Thymus (tissue), 11 donors: ENCODE measurements around the gene BICD1. TPM values are rescaled to one million over a fixed set of nuclear protein-coding genes. Genes with fewer than 3 reads are reported as not detected.

Source experiments
- DNase-seq, 9 donors: peaks; one replicate each; pipeline ENCODE4 v3.0.0-alpha.2; 2013; ENCODE audit warnings: low spot score in 9 of 9, low read depth in 6 of 9, missing footprints in 1 of 9
- H3K27ac ChIP-seq, 2 donors: one replicate each; pipeline ENCODE4 v1.5.1; 2013; ENCODE audit warnings: control low read depth in 1 of 2, low read depth in 1 of 2, low read length in 1 of 2, mild to moderate bottlenecking in 1 of 2, moderate library complexity in 1 of 2
- H3K27me3 ChIP-seq, 2 donors: one replicate each; pipeline ENCODE4 v1.5.1; 2013; ENCODE audit warnings: low read length in 1 of 2; ENCODE audit not compliant: control insufficient read depth in 2 of 2, insufficient read depth in 1 of 2
- H3K36me3 ChIP-seq, 2 donors: one replicate each; pipeline ENCODE4 v1.5.1; 2013; ENCODE audit warnings: low read length in 1 of 2, mild to moderate bottlenecking in 1 of 2, moderate library complexity in 1 of 2; ENCODE audit not compliant: control insufficient read depth in 2 of 2, insufficient read depth in 2 of 2
- H3K4me1 ChIP-seq, 2 donors: one replicate each; pipeline ENCODE4 v1.5.1; 2013; ENCODE audit warnings: low read length in 2 of 2; ENCODE audit not compliant: control insufficient read depth in 2 of 2, insufficient read depth in 2 of 2
- H3K4me3 ChIP-seq, 2 donors: one replicate each; pipeline ENCODE4 v1.5.1; 2013; ENCODE audit warnings: low read length in 2 of 2, control low read depth in 1 of 2, mild to moderate bottlenecking in 1 of 2
- H3K9me3 ChIP-seq, 2 donors: one replicate each; pipeline ENCODE4 v1.5.1; 2013; ENCODE audit warnings: low read length in 1 of 2, mild to moderate bottlenecking in 1 of 2; ENCODE audit not compliant: control insufficient read depth in 2 of 2, insufficient read depth in 1 of 2
- WGBS: extraction: QIAGEN DNeasy Blood & Tissue Kit; methylation state at CpG from one replicate; pipeline ENCODE4 v1.1.7; 2013; 5-methylcytosine and 5-hydroxymethylcytosine counted together
- polyA plus RNA-seq: library from polyadenylated mRNA; stranded (reverse); fragments of 200-250 nt; gene quantifications from one replicate; pipeline ENCODE4 v1.2.3, GENCODE V29; 2013
- total RNA-seq: library from RNA; stranded (reverse); fragments of 120-200 nt; gene quantifications from one replicate; pipeline ENCODE4 v1.2.4, GENCODE V29; 2013
- donor health status: healthy.

The BICD1 gene
- total and polyA plus RNA-seq, 2 donors, result 5.5 to 12.1 TPM

GRCh38 chr12:32201976-32202375, 95.3 kb downstream of the BICD1 start:
- 91% methylated on average over 1 of the region's 1 CpG for WGBS
- H3K4me3 ChIP-seq, result no peak overlapping the region
- no peak overlapping the region for H3K27ac ChIP-seq
- H3K27me3 ChIP-seq, result no peaks in the 10 kb centered on the region
- H3K4me1 ChIP-seq, result no peaks in the 10 kb centered on the region
- peaks cover 1 to 4% of the 10 kb centered on the region in 2 donors for H3K9me3 ChIP-seq
- H3K36me3 ChIP-seq, result no peaks in the 10 kb centered on the region
- no peak for DNase-seq

- Histone ChIP-seq H3K27me3 (no peaks in the 10 kb centered on the region), H3K4me3 (no peak overlapping the region), H3K36me3 (no peaks in the 10 kb centered on the region), H3K9me3 (no peaks in the 10 kb centered on the region), H3K27ac (no peak overlapping the region), H3K4me1 (no peaks in the 10 kb centered on the region)
- DNase-seq, result no peak
- WGBS, result over 99% methylated on average over 3 of the region's 3 CpGs
Measured at GRCh38 chr12:32205731-32206130, 99.1 kb downstream of the BICD1 start.

GRCh38 chr12:32208355-32208754, 101.7 kb downstream of the BICD1 start:
- DNase-seq, result no peak
- 96% methylated on average over 2 of the region's 2 CpGs for WGBS
- Histone ChIP-seq H3K4me3 (no peak overlapping the region), H3K4me1 (no peaks in the 10 kb centered on the region), H3K9me3 (no peaks in the 10 kb centered on the region), H3K27ac (no peak overlapping the region), H3K36me3 (no peaks in the 10 kb centered on the region), H3K27me3 (no peaks in the 10 kb centered on the region)

- Histone ChIP-seq H3K4me1 (no peaks in the 10 kb centered on the region), H3K9me3 (no peaks in the 10 kb centered on the region), H3K27me3 (no peaks in the 10 kb centered on the region), H3K27ac (no peak overlapping the region), H3K4me3 (no peak overlapping the region), H3K36me3 (peaks cover 3% of the 10 kb centered on the region in 2 donors)
- 95% methylated on average over 2 of the region's 2 CpGs for WGBS
- DNase-seq, result no peak
Measured at GRCh38 chr12:32211066-32211899, 104.6 kb downstream of the BICD1 start.

- WGBS, result 96% methylated on average over 2 of the region's 2 CpGs
- Histone ChIP-seq H3K9me3 (no peaks in the 10 kb centered on the region), H3K4me3 (no peak overlapping the region), H3K36me3 (peaks cover 7 to 9% of the 10 kb centered on the region in 2 donors), H3K4me1 (no peaks in the 10 kb centered on the region), H3K27me3 (no peaks in the 10 kb centered on the region), H3K27ac (no peak overlapping the region)
- DNase-seq, result no peak
Measured at GRCh38 chr12:32211900-32212156, 105.2 kb downstream of the BICD1 start.

- DNase-seq, result no peak
- Histone ChIP-seq H3K9me3 (peaks cover 0 to 4% of the 10 kb centered on the region in 2 donors), H3K4me1 (no peaks in the 10 kb centered on the region), H3K27ac (no peak overlapping the region), H3K4me3 (no peak overlapping the region), H3K27me3 (no peaks in the 10 kb centered on the region), H3K36me3 (peaks cover 14 to 19% of the 10 kb centered on the region in 2 donors)
- 96% methylated on average over 5 of the region's 5 CpGs for WGBS
Measured at GRCh38 chr12:32214723-32215122, 108.1 kb downstream of the BICD1 start.

- Histone ChIP-seq H3K36me3 (peaks cover 14 to 19% of the 10 kb centered on the region in 2 donors), H3K4me1 (no peaks in the 10 kb centered on the region), H3K27me3 (no peaks in the 10 kb centered on the region), H3K27ac (no peak overlapping the region), H3K9me3 (peaks cover 1 to 4% of the 10 kb centered on the region in 2 donors), H3K4me3 (no peak overlapping the region)
- no peak for DNase-seq
- WGBS, result 96% methylated on average over 10 of the region's 10 CpGs
Measured at GRCh38 chr12:32217354-32218310, 111.0 kb downstream of the BICD1 start.

GRCh38 chr12:32223941-32224340, 117.3 kb downstream of the BICD1 start:
- DNase-seq, result no peak
- Histone ChIP-seq H3K27ac (no peak overlapping the region), H3K9me3 (peaks cover 0 to 1% of the 10 kb centered on the region in 2 donors), H3K36me3 (peaks cover 0 to 3% of the 10 kb centered on the region in 2 donors), H3K27me3 (no peaks in the 10 kb centered on the region), H3K4me3 (no peak overlapping the region), H3K4me1 (no peaks in the 10 kb centered on the region)
- WGBS, result 100% methylated on average over 1 of the region's 1 CpG

GRCh38 chr12:32226768-32227167, 120.1 kb downstream of the BICD1 start:
- DNase-seq, result no peak
- Histone ChIP-seq H3K9me3 (peaks cover 0 to 1% of the 10 kb centered on the region in 2 donors), H3K27ac (no peak overlapping the region), H3K4me3 (no peak overlapping the region), H3K4me1 (no peaks in the 10 kb centered on the region), H3K27me3 (no peaks in the 10 kb centered on the region), H3K36me3 (peaks cover 0 to 3% of the 10 kb centered on the region in 2 donors)
- 87% methylated on average over 5 of the region's 5 CpGs for WGBS
